CD4-positive, alpha-beta T cell treated with Interleukin-4 for 1 hour (primary cell): ENCODE data around the gene SRGAP3.
A peak's percentile ranks its signal among the peaks of the same experiment; 100 is the strongest.

ENCODE experiments used
- DNase-seq, 2 donors: peaks; one replicate each; pipeline ENCODE4 v3.0.0-alpha.2; 2020 to 2022

Gene SRGAP3

GRCh38 chr3:9008550-9009255 is 240.7 kb downstream of the SRGAP3 start:
- DNase-seq: no peak

DNA sequence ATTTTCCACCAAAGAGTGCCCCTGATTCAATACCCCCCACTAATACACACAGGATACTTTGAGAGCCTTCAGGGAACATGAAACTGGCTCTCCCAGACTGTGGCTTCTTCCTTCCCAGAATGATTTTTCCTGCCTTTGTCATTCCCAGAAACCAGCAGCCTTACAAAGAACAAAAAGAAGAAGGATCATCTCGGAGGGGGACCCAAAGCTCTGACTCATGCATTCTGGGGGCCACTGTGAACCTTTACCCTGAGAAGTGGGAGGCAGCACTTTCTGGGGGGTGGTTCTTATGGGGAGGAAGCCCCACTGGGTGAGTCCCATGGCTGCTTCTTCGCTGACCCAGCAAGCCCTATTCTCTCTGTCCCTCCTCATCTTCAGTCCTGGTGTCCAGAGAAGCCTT is 241.5 kb downstream of the SRGAP3 start:
- no peak for DNase-seq

GRCh38 chr3:9007213-9007612 is 242.2 kb downstream of the SRGAP3 start:
- no peak for DNase-seq

DNA sequence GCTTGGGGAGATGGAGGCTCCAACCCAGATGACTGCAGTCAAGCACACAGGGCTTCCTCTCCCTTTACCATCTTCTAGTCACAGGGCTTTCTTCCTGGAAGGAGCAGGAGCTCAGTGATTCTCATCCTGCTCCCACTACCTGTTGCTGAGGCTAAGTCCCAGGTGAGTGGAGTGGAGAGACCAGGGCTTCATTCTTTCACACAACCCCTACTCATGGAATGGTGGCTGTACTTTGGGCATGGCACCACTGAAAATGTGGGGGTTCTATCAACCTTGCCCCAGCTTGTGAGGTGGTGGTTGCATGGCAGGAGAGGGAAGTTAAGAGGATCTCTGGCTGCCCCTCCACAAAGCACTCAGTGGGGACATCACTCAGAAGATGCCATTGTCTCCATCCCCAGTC is 249.4 kb downstream of the SRGAP3 start:
- DNase-seq: no peak

DNA sequence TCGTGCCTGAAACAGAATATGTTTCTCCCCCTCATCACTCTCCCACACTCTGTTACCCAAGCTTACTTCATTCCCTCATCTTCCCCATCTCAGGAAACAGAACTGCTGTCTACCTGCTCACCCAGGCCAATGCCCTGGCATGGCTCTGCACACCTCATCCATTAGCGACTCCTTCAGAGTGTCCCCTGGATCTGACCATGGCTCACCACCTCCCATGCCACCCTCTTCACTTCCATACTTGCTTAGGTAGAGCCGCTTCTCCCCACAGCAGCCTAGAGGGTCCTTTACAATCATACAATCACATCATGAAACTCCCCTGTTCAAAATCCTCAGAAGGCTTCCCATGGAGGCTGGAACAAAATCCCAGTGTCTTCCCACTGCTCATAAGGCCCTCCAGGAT is 252.3 kb downstream of the SRGAP3 start:
- DNase-seq: no peak

DNA sequence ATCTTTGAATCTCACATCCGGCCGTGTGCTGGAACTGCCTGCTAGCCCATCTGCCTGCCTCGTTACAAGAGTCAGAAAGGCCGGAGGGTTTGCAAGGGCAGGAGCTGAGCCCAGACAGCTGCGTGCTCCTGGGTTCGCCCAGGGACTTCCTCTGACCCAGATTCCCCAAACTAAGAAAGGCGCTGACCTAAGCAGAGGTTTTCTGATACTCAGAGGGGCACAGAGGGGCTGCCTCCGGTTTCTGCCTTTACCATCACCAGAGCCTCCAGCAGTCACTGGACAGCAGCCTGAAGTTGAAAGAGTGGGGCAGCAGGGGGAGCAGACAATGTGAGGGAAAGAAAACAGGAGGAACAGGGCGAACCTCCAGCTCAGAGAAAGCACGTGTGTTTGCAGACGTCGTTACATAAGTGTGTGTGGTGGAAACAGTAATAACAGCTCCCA is 252.7 kb downstream of the SRGAP3 start:
- DNase-seq: no peak

DNA sequence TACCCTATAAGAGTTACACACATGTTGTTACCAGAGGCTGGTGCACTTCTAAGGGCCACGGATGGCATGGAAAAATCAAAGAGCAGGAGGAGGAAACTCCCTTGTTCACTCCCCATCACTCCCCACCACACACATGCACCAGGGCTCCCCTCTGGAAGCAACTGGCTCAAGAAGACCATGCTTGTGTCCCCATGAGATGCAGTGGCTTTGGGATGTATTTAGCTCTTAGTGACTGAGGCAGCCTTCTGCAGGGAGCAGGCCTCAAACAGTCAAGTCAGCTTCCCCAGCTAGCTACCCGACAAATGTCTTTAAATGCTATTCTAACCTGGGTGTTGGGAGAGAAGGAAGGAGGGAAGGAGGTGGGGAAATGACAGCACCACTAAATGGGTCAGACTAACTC is 253.2 kb downstream of the SRGAP3 start:
- DNase-seq: no peak

GRCh38 chr3:8994226-8994625 is 255.2 kb downstream of the SRGAP3 start:
- DNase-seq: no peak

DNA sequence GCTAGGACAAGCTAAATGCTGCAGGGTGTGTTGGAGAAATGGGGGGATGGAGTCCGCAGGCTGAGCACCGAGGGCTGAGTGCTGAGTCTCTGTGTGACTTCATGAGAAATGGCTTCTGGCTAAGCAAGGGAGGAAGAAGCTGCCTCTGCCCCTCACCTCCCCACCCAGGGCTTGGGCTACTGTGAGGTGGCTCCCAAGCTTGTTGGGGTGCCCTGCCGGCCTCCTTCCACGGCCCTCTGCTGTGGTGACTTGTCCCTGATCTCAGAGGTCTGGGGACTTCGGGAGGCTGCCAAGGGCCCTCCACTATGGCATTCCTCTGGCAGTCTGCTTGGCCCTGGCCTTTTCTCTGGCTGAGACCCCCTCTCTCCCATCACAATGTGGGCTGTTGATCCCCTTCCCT is 256.1 kb downstream of the SRGAP3 start:
- DNase-seq: no peak

DNA sequence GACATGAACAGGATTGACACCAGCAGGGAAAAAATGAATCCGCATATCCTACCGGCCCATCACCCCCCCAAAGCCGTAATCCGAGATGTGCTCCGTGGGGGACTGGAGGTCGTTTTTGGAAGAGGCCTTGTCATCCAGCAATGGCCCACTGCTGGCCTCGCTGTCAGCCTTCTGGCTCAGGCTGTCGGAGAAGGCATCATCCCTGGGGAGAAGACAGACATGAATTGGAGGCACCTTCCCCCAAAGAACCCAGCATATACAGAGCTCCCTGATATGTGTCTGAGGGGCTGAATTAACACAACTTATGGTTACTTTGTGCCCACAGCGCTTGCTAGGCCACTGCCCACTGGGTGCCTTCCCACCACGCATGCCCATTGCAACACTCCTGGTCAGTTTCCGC is 256.6 kb downstream of the SRGAP3 start:
- DNase-seq: no peak

GRCh38 chr3:8992199-8992598 is 257.2 kb downstream of the SRGAP3 start:
- no peak for DNase-seq

GRCh38 chr3:8990266-8991215 is 258.9 kb downstream of the SRGAP3 start:
- DNase-seq: no peak

DNA sequence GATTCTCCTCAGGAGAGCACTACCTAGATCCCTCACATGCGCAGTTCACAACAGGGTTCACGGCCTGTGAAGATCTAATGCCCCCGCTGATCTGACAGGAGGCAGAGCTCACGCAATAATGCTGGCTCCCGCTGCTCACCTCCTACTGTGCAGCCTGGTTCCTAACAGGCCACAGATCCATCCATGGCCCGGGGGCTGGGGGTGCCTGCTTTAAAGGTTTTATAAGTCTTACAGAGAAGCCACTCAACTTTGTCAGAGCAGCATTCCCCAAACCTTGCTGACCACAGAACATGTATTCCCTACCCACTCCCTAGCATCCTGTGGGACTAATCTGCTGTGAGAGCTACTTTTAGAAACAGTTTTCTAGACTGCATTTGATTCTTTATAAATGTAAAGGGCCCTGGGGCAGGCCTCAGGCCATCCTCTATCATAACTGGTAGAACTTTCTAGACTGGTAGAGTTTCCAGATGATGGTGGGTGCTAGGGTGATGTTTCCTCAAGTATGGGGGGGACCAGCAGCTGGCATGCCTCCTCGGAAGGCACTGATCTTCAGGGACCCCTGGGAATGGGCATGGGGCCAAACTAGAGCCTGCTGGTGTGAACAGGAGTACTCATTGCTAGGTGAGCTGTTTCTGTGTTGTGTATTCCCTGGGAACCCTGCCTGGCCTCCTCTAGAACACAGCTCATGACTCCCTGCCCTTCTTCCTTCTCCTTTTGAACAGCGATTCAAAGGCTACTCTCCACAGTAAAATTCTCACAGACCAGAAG is 260.5 kb downstream of the SRGAP3 start:
- no peak for DNase-seq

DNA sequence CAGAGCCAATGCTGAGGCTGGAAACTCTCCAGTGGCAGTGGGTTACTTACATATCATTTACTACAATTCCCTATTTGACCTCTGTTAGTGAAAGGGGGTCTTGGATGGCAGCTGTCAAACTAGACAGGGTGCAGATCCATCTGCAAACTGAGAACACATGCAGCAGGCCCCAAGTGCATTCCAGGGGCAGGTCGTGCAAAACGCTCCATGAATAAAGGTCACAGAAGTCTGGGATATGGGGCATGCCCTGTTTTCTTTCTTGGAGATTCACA is 261.1 kb downstream of the SRGAP3 start:
- DNase-seq: no peak

- peak; percentile 46 to 57 for DNase-seq
Observed at GRCh38 chr3:8987645-8988383, 261.6 kb downstream of the SRGAP3 start.

DNA sequence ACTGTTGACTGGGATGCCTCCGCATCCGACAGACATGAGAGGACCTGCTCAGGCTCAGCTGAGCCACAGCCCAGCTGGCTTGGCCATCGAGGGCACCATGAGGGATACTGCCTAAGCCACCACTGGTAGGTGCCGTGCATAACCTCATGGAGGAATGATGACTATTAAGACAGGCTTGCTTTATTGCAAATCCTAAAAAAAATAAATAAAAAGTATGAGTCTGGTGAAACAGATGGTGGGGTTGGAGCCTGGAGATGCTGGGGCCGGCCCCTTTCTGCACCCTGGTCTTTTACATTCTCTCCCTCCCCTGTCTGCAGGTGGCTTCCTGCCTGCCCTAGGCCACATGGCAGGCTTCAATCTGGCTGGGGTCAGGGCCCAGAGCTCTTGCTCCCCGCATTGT is 262.2 kb downstream of the SRGAP3 start:
- no peak for DNase-seq

GRCh38 chr3:8986741-8987140 is 262.7 kb downstream of the SRGAP3 start:
- DNase-seq: no peak

DNA sequence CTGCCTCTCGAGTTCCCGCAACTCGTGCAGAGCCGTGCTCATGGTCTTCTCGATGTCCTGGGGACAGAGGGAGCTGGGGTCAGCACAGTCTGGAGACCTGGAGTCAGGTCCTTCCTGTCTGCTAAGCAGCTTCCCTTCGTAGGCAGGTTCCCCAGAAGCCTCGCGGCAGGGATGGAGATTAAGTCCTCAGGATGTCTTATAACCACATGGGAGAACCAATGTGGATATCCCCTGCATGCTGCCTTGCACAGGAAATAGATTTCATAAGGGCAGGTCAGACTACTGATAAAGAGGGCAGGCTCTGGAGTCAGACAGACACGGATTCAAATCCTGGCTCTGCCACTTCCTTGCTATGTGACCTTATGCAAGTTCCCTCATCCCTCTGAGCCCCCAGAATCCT is 263.6 kb downstream of the SRGAP3 start:
- DNase-seq: no peak

DNA sequence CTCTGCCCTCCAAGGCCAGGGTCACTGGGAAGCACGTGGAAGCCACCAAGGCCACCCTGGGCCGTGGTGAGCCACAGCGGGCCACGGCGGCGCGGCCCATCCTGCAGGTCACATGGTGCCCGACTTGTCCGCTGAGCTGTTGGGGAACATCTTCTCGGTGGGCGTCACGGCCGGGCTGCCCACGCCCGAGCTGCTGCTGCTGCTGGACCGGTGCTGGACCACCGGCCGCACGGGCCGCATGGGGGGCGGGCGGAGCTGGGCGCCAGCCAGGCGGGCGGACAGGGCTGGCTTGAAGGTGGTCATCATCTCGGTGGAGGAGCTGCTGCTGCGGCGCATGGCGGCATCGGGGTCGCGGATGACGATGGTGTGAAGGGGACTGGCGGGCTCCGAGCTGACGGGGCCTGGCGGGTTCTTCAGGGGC is 264.0 kb downstream of the SRGAP3 start:
- no peak for DNase-seq

GRCh38 chr3:8984526-8984925 is 264.9 kb downstream of the SRGAP3 start:
- no peak for DNase-seq

DNA sequence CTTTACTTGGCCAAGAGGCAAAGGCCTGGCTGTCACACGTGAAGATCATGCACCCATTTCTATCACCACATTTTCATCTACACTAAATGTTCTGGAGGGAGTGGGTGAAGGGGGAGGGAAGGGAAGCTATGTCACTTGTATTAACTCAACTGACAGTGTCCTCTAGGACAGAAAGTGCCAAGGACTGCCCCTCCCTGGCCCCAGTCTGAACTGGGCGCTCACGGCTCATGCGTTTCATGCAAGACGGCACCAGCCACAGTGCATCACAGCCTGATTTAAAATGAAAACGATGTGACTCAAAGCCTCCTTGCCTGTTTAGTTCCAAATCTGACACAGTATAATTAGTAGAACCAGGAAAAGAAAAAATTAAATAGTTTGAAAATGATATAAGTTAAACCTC is 265.4 kb downstream of the SRGAP3 start:
- DNase-seq: no peak

- DNase-seq: no peak
Observed at GRCh38 chr3:8983591-8983990, 265.9 kb downstream of the SRGAP3 start.

- no peak for DNase-seq
Observed at GRCh38 chr3:8983026-8983425, 266.4 kb downstream of the SRGAP3 start.
